GM12892 (cell line): ENCODE measurements around the gene GNA12.
"Not testable (repeated sequence)": the region's sequence is repeated elsewhere in the genome, so short reads cannot be mapped to it uniquely, and the experiment has no call there.

ENCODE experiments used
- DNase-seq: peaks from one replicate; pipeline ENCODE4 v3.0.0; 2011; ENCODE audit not compliant: insufficient read length
- FAIRE-seq: peaks from 2 replicates; lab custom pipeline; 2011; peaks lifted over from hg19 to GRCh38; lab: Jason Lieb, UNC
- POLR2A ChIP-seq: IDR thresholded peaks from 2 replicates; pipeline ENCODE4 v1.6.1; 2011; ENCODE audit warnings: low read depth, low read length, control low read depth
- POLR2AphosphoS5 ChIP-seq: IDR thresholded peaks from 2 replicates; pipeline ENCODE4 v1.6.1; 2011; ENCODE audit warnings: low read depth, low read length, control low read depth
- TAF1 ChIP-seq: IDR thresholded peaks from 2 replicates; pipeline ENCODE4 v1.6.1; 2011; ENCODE audit warnings: low read depth, mild to moderate bottlenecking, control low read depth, low read length, borderline replicate concordance

Gene GNA12

GRCh38 chr7:2692543-2692942 is 151.6 kb downstream of the GNA12 start:
- TF ChIP-seq POLR2A (no peak), POLR2AphosphoS5 (no peak)
- no peak for FAIRE-seq
- DNase-seq, result no peak

GRCh38 chr7:2691932-2692439 is 152.1 kb downstream of the GNA12 start:
- not testable (repeated sequence) for FAIRE-seq

GRCh38 chr7:2691011-2691707 is 152.9 kb downstream of the GNA12 start:
- no peak for TF ChIP-seq POLR2A
- TF ChIP-seq POLR2AphosphoS5, result no peak
- TF ChIP-seq TAF1, result no peak
- no peak for DNase-seq
- no peak for FAIRE-seq

More at GRCh38 chr7:2691932-2692439, 152.1 kb downstream of the GNA12 start:
- not testable (repeated sequence) for DNase-seq

- DNase-seq, result no peak
- TF ChIP-seq TAF1 (no peak), POLR2AphosphoS5 (no peak), POLR2A (no peak)
- peak; percentile 73 for FAIRE-seq
Observed at GRCh38 chr7:2689951-2690705, 154.0 kb downstream of the GNA12 start.

- FAIRE-seq (no peak), DNase-seq (no peak)
- no peak for TF ChIP-seq POLR2A
- TF ChIP-seq TAF1, result no peak
- no peak for TF ChIP-seq POLR2AphosphoS5
Observed at GRCh38 chr7:2689343-2689847, 154.7 kb downstream of the GNA12 start.

- TF ChIP-seq POLR2AphosphoS5, result peak; percentile 35; the same call in 1 of the 2 replicates
- 0 out of 2 replicates have a peak, but pooled peaks have one; percentile 8 for TF ChIP-seq POLR2A
- no peak for TF ChIP-seq TAF1
- DNase-seq, result peak; percentile 84
- FAIRE-seq, result peak; percentile 92
Observed at GRCh38 chr7:2688409-2689342, 155.4 kb downstream of the GNA12 start.

- TF ChIP-seq POLR2A, result no peak
- TF ChIP-seq POLR2AphosphoS5, result no peak
- TF ChIP-seq TAF1, result no peak
- FAIRE-seq, result peak; percentile 56
- DNase-seq, result no peak
Observed at GRCh38 chr7:2687881-2688318, 156.2 kb downstream of the GNA12 start, which contains the start of gene AMZ1. Gene AMZ1, plus strand, starts transcription at chr7:2688202. Its CDS starts 12,250 bp downstream, at chr7:2700452.

GRCh38 chr7:2687338-2687869 is 156.7 kb downstream of the GNA12 start:
- DNase-seq (no peak), FAIRE-seq (no peak)
- TF ChIP-seq POLR2A, result no peak
- no peak for TF ChIP-seq POLR2AphosphoS5
- no peak for TF ChIP-seq TAF1

GRCh38 chr7:2686101-2686500 is 158.0 kb downstream of the GNA12 start:
- TF ChIP-seq TAF1 (no peak), POLR2A (no peak), POLR2AphosphoS5 (no peak)
- DNase-seq (no peak), FAIRE-seq (no peak)

GRCh38 chr7:2684501-2684900 is 159.6 kb downstream of the GNA12 start:
- FAIRE-seq (no peak), DNase-seq (no peak)
- TF ChIP-seq POLR2A, result no peak
- no peak for TF ChIP-seq TAF1
